GM06990 (cell line): ENCODE measurements around the gene ACR.

Source experiments
- DNase-seq: peaks from one replicate; pipeline ENCODE4 v3.0.0-alpha.2; 2011; ENCODE audit not compliant: insufficient read length; ENCODE audit errors: extremely low read depth
- H3K27me3 ChIP-seq: replicated peaks from 2 replicates; pipeline ENCODE4 v1.6.0; 2011; ENCODE audit warnings: low read length; ENCODE audit not compliant: control insufficient read depth, insufficient read depth
- H3K36me3 ChIP-seq: 2 replicates; pipeline ENCODE4 v1.5.1; 2011; ENCODE audit warnings: low read length; ENCODE audit not compliant: control insufficient read depth, insufficient read depth
- H3K4me3 ChIP-seq: replicated peaks from 2 replicates; pipeline ENCODE4 v1.5.1; 2011; ENCODE audit warnings: low read depth, mild to moderate bottlenecking, control low read depth, low read length
- CTCF ChIP-seq: IDR thresholded peaks from 2 replicates; pipeline ENCODE4 v1.5.1; 2011; ENCODE audit warnings: low read length, control low read depth, mild to moderate bottlenecking, inconsistent platforms; ENCODE audit not compliant: insufficient read depth, poor library complexity, severe bottlenecking

Gene ACR

DNA sequence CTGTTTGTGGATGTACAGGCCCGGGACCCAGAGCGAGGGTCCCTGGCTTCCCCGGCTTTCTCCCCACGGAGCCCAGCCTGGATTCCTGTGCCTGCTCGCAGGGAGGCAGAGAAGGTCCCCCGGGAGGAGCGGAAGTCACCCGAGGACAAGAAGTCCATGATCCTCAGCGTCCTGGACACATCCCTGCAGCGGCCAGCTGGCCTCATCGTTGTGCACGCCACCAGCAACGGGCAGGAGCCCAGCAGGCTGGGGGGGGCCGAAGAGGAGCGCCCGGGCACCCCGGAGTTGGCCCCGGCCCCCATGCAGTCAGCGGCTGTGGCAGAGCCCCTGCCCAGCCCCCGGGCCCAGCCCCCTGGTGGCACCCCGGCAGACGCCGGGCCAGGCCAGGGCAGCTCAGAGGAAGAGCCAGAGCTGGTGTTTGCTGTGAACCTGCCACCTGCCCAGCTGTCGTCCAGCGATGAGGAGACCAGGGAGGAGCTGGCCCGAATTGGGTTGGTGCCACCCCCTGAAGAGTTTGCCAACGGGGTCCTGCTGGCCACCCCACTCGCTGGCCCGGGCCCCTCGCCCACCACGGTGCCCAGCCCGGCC lies 16.7 kb upstream of the ACR start:
- H3K27me3 ChIP-seq: no peaks in the 10 kb centered on the region; the same call in 1 of the 2 replicates
- no peak for TF ChIP-seq CTCF

DNA sequence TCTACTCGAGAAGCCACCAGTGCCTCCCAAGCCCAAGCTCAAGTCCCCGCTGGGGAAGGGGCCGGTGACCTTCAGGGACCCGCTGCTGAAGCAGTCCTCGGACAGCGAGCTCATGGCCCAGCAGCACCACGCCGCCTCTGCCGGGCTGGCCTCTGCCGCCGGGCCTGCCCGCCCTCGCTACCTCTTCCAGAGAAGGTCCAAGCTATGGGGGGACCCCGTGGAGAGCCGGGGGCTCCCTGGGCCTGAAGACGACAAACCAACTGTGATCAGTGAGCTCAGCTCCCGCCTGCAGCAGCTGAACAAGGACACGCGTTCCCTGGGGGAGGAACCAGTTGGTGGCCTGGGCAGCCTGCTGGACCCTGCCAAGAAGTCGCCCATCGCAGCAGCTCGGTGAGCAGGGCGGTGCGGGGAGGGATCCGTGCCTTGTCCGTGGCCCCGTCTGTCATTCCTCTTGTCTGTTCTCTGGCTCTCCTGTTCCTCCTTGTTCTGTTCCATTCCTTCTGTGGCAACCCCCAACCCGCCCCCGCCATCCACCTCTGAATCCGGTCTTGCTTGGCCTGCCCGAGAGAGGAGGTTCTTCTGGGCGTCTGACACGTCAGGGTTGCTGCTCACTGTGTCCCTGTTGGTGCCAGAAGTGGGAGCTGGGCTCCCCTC lies 15.8 kb upstream of the ACR start:
- H3K4me3 ChIP-seq: no peak overlapping the region
- no peak for DNase-seq
- no peak for TF ChIP-seq CTCF
- H3K27me3 ChIP-seq: no peaks in the 10 kb centered on the region; the same call in 1 of the 2 replicates
- H3K36me3 ChIP-seq: no peaks in the 10 kb centered on the region

More for the DNA sequence above, 16.7 kb upstream of the ACR start:
- Histone ChIP-seq H3K36me3 (no peaks in the 10 kb centered on the region), H3K4me3 (no peak overlapping the region)
- DNase-seq: no peak

DNA sequence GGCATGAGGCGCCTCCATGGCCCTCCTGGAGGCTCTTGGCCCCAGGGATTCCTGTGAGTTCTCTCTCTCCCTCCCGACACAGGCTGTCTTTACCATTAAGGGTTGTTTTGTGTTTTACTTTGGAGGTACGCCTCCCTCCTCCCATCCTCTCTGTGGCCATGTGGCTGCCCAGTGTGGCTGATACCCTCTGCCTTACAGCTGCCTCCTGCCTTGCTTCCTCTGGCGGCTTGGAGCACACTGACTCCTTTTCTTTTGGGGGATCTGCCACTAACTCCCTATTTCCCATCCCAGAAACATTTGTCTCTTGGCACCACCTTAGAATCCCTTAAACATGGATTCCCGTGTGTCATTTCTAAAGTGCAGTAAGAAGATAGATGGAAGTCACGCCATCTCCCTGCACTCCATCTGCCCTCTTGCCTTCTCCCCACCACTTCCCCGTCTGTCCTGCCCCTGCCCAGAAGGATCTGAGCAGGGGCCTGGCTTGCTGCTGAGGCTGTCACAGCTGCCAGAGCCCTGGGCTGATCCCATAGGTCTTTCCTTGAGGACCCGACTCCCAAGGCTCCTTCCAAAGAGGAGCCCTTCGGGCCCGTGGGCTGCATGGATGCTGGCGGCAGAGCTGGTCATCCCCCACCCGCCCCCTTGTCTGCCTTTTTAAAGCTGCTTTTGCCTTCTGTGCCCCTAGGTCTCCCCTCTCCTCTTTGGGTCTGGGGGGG lies 15.1 kb upstream of the ACR start:
- Histone ChIP-seq H3K27me3 (no peaks in the 10 kb centered on the region; the same call in 1 of the 2 replicates), H3K4me3 (no peak overlapping the region), H3K36me3 (no peaks in the 10 kb centered on the region)
- no peak for DNase-seq
- no peak for TF ChIP-seq CTCF

DNA sequence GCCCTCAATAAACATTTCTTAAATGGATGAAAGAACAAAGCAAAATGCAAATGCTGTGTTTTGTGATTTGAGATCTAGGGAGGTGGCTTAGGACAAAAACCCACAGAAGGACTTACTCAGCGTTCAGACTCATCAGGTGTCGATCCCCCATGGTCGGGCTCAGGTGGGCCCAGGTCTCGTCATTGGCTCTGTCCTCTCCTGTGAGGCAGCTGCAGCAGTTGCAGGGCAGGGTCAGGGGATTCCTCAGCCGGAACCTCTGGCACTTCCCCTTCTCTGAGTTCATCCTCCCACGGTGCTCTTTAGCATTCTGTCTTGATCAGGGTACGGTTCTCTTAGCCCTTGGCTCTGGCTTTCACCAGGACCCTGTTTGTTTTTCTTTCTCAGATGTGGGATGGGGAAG lies 14.0 kb upstream of the ACR start:
- DNase-seq: no peak
- H3K36me3 ChIP-seq: no peaks in the 10 kb centered on the region
- H3K4me3 ChIP-seq: no peak overlapping the region
- TF ChIP-seq CTCF: no peak
- H3K27me3 ChIP-seq: no peaks in the 10 kb centered on the region; the same call in 1 of the 2 replicates

- no peak for TF ChIP-seq CTCF
- H3K36me3 ChIP-seq: no peaks in the 10 kb centered on the region
- H3K4me3 ChIP-seq: no peak overlapping the region
- H3K27me3 ChIP-seq: no peaks in the 10 kb centered on the region; the same call in 1 of the 2 replicates
- DNase-seq: no peak
These were observed 13.4 kb upstream of the ACR start for GRCh38 chr22:50724616-50725015.
